Neural progenitor cell (in vitro differentiated cells): ENCODE data around the gene ITPR1.

Source experiments
- CTCF ChIP-seq: fragments of 200-600 bp; sonication (generic); IDR thresholded peaks from 2 replicates; pipeline ENCODE4 v1.5.1; 2017; ENCODE audit warnings: antibody characterized with exemption, mild to moderate bottlenecking
- EZH2 ChIP-seq: fragments of 200-600 bp; sonication (generic); IDR thresholded peaks from 2 replicates; pipeline ENCODE4 v1.6.1; 2017; ENCODE audit warnings: antibody characterized with exemption, mild to moderate bottlenecking, moderate library complexity
- EZH2phosphoT487 ChIP-seq: fragments of 200-600 bp; sonication (generic); IDR thresholded peaks from 2 replicates; pipeline ENCODE4 v1.6.1; 2017; ENCODE audit warnings: antibody characterized with exemption

DNA sequence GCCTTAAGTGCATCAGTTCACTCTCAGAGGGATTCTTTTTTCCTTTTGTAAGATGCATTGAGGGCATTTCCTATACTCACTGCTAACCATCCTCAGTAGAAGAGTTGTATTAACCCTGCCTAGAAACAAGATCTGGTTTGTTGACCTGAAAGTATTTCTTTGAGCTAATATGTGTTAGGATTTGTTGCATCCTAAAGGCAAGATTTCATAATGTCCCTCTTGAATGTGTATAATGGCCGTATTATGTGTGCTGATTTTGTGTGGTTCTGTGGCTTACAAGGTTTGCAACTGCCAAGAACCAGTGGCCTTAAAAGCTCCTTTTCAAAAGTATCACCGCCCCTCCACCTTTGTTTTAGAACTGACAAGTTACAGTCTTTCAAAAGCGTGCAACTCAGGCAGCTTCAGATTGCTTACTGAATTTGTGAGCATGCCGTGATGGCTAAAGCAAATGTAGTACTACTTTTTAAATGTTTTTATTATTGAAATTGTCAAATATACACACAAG lies 304.1 kb downstream of the ITPR1 start:
- TF ChIP-seq CTCF: no peak
- no peak for TF ChIP-seq EZH2
- TF ChIP-seq EZH2phosphoT487: no peak
